ENCODE measurements around the gene WDR91.
A peak's percentile ranks its signal among the peaks of the same experiment; 100 is the strongest.
"Not testable (repeated sequence)": the region's sequence is repeated elsewhere in the genome, so short reads cannot be mapped to it uniquely, and the experiment has no call there.

Gene WDR91

DNA sequence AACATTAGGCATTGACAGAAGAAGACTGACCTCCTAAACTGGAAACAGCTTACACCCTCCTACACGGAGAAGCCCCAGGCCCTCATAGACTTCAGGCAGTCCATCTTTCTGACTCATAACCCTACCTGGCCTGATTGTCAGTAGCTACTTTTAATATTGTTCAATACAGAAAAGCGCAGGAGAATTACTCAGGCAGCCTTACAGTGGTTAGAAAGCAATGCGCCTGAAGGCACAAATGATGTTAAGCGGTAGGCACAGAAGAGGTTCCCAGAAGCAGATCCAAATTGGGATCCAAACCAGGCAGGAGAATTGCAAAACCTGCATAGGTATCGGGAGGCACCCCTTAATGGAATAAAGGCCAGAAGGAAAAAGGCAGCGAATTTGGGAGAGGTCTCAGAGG is 35.4 kb downstream of the WDR91 start:
- no peak for DNase-seq

DNA sequence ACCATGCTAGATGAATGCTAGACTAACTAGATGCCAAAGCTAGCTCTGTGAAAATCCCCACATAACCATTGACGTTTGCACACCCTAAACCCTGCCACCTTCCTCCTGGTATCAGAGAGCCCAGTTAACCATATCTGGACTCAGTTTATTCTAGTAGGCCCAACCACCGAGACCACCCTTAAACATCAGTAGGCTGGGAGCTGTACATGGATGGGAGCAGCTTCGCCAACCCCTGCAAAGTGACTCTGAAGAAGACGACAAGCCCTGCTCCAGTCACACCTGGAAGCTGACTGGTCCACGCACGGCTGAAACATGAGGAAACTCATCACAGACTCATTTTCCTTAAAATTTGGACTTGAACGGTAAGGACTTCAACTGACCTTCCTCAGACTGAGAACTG is 36.4 kb downstream of the WDR91 start:
- DNase-seq = no peak

DNA sequence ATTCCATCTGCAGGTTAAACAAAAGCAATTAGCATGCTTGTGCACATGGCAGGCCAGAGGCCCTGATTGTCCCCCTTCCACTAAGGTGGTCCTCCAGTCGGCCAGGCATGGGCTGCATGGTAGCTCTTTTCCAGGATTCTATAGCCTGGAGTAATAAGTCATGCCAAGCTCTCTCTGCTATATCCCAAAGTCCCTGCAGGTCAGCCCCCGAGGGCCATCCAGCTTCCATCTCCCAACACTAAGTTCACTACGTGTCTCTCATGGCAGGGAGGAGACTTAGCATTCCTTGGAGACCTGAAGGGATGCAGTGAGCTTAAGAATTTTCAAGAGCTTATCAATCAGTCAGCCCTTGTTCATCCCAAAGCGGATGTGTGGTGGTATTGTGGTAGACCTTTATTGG is 37.4 kb downstream of the WDR91 start:
- DNase-seq = not testable (repeated sequence)

DNA sequence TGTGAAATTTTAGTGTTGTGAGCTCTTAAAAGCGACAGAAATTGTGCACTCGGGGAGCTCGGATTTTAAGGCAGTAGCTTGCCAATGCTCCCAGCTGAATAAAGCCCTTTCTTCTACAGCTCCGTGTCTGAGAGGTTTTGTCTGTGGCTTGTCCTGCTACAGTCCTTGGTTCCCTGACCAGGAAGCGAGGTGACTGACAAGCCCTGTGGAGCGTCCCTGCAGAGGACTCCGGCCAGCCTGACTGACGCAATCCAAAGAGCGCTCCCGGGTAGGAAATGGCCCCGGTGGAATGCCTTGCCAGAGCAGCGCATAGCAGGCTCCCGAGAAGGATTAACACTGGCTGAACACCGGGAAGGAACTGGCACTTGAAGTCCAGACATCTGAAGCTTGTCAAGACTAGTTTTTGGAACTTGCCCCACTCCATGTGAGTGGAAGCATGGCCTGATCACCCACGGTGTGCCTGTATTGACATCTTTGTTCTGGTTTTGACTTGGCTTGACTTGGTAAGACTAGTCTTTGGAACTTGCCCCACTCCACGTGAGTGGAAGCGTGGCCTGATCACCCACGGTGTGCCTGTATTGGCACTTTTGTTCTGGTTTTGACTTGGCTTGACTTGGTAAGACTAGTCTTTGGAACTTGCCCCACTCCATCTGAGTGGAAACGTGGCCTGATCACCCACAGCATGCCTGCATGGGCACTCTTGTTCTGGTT is 39.6 kb downstream of the WDR91 start:
- not testable (repeated sequence) for DNase-seq

DNA sequence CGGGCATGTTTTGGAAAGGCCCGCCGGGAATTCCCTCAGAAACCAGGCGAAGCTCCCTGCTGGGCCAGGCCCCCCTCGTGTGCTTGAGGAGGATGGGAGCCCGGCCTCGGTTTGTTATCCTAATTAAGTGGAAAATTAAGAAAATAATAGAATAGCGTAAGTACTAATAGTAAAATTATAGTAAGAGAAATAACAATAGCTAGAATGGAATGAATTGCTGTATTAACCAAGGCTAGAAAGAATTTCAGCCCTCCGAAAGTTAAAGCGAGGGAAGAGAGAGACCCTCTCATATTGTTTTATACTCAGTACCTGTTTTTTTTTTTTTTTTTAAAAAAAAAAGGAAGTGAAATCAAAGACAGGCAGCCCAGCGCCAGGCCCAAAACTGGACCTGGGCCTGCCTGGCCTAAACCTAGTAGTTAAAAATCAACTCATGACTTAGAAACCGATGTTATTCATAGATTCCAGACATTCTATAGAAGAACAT is 40.3 kb downstream of the WDR91 start:
- not testable (repeated sequence) for DNase-seq

DNA sequence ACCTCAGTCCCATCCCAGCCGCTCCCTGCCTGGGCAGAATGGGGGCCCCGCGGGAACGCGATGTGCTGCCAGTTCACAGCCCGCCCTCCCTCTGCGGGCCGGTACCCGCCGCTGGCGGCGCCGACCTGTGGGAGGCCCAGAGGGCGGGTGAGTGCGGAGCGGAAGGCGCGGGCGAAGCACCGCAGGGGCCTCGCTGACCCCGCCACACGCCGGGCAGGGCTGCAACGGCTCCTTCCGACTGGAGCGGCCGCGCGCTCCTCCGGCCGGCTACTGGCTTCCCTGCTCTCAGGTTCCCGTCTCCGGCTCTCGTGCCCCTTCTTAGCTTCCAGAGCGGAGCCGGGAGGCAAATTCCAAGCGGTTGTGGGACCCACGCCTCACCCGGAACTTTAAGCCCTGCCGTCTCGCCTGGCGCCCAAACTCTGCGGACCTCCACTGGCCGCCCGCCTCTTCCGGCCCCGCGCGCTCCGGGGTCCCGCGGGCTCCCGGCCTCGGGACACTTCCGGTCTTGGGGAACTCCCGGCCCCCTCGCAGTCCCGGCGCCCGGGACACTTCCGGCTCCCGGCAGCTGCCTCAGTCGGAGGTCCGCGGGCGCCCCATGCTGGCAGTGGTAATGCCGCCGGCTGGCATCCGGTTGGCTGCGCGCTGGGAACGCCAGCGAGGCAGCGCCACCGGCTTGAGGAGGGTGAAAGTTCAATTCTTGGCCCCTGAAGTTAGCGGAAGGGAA is 40.9 kb downstream of the WDR91 start, which contains the start of gene CYREN:
Gene CYREN, minus strand, starts transcription at position 434 of the 724 bp plus-strand sequence. CDS start 1,785 bp downstream, outside the sequence.
- DNase-seq = peak; percentile 93

DNA sequence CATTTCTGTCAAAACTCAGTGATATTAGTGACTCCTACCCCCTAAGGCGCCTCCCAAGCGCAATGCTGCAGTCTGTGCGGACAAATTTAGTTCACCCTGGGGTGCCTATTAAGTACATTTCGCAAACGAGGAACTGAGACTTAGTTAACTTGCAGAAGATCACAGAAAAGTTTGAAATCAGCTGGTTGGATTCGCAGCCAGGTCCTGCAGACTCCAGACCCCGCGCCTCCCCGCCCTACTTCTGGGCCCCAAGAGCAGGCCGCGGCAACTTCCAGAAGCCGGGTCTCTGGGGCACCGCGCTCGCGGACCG is 41.4 kb downstream of the WDR91 start:
- DNase-seq = no peak

DNA sequence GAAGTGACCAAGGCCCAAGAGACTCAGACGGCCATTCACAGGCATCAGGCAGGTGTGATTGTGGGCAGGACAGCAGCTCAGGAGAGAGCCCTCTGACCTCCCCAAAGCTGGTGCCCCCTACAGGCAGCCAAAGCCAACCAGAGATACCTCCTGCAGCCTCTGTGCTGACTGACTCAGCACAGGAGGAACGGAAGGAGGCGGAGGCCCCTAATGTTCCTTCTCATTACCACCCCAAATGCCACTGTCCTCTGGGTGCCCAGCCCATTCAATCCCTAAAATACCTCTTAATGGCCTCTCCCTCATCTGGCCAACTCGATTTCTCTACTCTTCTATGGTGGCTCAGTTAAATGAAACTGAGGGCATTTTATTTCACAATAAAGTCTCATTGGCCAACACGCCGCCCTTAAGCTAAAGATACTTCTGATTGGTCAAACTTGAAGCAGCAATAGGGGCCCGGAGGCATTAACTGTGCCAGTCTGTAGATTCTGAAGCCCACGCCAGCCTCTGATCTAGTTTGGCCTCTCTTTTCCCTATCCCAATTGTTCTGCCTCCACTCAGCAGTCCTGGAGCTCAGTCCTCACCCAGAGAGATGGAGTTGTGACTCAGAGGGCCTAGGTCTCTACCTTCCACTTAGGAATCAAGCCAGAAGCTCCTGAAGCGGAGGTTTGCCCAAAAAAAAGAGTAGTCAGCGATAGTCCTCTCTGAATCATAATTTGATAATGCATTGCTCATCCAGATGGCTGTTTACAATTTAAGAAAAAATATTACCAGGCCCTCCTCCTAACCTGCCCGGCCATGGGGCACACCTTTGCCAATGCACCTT is 42.0 kb downstream of the WDR91 start:
- DNase-seq = peak; percentile 51

DNA sequence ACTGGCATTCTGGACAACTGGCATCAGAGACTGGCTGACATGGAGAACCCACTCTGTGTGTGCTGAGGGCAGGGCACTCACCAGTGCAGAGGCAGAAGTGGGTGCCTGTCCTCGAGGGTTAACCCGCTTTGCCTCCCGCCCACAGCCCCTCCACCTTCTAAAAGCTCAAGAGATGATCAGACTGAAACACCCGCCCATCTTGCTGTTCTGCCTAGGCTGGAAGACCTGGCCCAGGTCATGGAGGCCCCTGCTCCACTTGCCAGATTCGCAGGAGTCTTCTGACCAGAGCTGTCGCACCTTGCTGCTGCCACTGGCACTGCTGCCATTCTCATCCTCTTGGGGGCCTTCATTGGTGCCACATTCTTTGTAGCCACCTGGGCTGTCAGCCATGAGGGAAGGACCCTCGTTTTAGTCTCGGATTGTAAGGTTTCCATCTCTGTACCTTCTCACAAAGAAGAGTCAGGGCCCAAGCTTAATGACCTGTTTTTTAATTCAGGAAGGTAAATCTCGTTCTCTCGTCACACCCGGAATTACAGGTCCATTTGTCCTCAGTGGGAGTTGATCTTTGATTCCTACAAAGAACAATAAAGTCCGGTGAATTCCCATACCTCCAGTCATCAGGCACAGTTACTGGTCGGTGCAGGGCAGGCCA is 42.7 kb downstream of the WDR91 start:
- no peak for DNase-seq

DNA sequence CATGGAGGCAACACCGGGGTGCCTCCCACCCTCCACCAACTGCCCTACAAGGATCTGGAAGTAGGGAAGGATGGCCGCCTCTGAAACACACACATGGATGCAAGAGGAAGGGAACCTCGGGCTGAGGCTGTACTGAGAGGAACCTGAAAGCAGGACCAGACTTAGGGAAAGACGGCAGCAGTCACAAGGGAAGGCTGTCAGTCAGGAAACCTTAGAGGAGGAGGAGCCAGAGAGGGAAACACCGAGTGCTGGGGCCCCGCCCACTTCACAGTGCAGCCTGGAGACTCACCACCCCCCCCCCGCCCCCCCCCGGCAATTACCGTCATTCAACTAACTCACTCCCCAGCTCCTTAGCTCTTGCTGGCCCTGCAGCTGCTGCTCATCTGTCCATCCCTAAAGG is 43.3 kb downstream of the WDR91 start:
- DNase-seq = no peak

DNA sequence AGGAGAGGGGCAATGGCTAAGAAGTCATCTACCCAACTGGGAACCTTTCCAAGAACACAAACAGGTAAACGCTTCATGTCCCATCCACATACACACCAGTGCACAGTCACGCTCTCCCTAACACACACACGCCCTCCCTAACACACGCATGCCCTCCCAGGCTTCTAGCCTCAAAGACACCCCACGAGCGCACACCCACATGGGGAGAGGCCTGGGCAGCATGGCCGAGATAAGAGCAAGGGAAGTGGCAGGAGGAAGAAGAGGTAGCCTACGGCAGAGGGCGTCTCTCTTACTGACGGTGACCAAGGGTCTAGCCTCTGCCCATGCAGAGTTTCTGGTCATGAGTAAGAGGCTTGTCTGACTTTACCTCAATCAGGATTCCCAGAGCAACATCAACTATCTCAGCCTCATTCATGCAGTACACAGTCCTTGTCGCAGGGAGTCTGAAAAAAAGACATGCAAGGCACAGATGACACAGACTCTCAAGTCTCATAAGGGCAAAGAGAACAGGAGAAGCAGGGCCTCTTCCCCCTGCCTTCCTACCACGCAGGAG is 43.9 kb downstream of the WDR91 start:
- DNase-seq = no peak

DNA sequence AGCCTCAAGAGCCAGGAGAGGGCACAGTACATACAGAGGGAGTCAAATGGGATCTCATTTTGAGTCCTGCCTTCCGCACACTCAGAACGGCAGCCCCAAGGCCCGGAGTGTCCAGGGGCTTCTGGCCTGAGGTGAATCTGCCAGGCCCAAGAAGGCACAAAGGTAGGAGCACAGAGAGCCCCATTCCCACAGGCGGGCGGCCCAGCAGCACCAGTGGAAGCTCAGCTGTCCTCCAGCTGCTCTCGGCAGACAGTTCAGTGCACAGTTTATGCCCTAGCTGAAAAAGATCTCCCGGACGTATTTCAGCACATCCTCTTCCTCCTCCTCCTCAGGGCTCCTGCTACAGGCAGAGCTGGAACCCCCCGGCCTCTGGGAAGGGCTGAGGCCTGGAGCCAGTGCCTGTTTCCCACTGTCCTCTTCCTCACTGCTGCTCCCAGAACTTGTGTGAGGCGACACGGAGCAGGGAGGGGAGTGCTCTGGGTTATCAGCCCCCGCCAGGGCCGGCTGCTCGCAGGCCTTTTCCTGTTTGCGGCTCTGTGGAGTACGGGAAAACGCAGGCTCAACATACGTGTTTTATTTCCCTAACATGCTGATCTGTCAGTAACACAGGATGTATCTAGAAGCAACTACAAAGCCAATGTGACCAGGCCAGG is 44.9 kb downstream of the WDR91 start:
- no peak for DNase-seq

DNA sequence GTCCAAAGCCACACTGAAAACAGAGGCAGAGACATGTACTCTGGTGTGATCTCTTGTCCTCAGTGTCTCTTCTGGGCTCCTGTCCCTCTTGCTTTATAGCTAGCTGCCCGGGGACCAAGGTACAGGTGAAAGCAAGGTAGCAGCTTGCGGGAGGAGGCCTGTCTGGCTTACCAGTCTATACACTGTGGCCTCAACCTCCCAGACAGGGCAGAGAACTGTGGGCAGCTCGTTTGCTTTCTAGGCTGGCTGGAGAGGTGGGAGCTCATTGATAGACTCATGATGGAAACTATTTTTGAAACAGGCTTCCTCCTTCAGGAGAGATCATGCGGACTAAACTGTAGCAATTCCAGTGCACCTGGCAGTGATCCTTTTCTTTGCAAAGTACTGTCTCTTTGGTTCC is 45.5 kb downstream of the WDR91 start:
- DNase-seq = no peak

DNA sequence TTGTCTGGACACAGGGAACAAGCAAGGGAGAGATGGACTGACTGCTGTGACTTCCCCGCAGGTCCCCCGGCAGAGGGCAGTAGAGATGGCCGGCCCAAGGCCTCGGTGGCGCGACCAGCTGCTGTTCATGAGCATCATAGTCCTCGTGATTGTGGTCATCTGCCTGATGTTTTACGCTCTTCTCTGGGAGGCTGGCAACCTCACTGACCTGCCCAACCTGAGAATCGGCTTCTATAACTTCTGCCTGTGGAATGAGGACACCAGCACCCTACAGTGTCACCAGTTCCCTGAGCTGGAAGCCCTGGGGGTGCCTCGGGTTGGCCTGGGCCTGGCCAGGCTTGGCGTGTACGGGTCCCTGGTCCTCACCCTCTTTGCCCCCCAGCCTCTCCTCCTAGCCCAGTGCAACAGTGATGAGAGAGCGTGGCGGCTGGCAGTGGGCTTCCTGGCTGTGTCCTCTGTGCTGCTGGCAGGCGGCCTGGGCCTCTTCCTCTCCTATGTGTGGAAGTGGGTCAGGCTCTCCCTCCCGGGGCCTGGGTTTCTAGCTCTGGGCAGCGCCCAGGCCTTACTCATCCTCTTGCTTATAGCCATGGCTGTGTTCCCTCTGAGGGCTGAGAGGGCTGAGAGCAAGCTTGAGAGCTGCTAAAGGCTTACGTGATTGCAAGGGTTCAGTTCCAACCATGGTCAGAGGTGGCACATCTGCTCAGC is 46.8 kb downstream of the WDR91 start:
- no peak for DNase-seq

DNA sequence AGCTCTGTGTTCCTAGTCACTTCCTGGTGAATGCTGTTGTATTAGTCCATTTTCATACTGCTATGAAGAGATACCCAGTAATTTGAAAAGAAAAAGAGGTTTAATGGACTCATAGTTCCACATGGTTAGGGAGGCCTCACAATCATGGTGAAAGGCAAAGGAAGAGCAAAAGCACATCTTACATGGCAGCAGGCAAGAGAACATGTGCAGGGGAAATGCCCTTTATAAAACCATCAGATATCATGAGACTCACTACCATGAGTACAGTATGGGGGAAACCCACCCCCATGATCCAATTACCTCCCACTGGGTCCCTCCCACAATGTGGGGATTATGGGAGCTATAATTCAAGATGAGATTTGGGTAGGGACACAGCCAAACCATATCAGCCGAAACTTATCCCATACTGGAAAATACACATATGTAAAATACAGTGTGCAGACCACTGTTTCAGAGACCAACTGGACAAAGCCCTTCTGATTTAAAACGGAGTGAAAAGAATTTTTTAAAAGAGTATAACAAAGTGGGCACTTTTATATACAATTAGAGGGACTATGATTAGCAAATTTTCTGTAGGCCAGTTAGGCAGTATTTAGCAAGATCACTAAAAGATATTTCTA is 48.8 kb downstream of the WDR91 start:
- no peak for DNase-seq

DNA sequence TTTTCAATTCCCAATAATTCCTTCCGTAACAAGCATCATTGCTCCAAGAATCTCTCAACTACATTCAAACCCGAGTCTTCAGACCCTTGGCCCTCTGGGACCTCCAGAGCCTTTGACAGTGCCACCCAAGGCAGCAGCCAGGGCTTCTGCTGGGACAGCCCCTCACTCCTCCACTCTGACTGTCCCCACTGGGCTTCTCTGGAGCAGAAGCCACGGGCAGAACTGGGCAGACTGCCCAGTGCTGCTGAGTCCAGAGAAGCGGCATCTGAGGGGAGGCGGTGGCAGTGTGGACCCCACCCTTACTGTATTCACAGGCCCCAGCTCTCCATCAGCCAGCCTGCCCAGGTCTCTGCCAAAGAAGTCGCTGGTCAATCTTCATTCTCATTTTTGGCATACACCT is 49.7 kb downstream of the WDR91 start:
- DNase-seq = no peak

DNA sequence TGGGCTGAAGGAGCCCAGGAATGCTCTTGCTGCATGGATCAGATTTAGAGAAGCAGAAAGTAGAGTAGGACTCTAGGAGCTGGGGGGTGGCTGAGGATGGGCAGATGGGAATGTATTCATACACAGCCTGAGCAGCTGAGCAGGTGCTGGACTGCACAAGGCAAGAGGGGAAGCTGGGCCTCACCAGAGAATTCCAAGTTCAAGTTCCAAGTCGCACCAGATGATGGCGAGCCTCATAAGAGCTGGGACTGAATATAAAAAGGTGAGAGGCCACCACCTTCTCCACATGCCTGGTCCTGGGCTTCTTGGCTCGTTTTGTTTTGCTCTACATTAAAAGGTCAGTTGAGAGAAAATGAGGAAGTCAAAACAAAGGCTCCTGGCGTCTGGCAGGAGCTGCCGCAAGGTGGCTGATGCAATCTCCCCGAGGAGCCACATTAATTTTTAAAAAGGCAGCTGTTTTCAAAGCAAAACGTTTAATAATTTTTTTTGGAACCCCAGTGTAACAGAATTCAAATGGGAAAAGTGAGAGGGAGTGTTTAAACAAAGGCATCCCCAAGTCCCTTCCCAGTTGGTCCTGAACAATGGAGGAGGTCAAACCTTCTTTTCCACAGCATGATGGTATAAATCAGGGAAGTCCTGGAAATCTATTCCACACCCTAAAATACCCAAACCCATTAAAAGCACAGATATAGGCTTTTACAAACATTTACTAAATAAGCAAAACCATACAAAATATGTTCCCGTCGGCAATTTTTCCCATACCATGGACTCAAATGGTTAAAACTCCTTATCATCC is 50.3 kb downstream of the WDR91 start:
- DNase-seq = no peak

DNA sequence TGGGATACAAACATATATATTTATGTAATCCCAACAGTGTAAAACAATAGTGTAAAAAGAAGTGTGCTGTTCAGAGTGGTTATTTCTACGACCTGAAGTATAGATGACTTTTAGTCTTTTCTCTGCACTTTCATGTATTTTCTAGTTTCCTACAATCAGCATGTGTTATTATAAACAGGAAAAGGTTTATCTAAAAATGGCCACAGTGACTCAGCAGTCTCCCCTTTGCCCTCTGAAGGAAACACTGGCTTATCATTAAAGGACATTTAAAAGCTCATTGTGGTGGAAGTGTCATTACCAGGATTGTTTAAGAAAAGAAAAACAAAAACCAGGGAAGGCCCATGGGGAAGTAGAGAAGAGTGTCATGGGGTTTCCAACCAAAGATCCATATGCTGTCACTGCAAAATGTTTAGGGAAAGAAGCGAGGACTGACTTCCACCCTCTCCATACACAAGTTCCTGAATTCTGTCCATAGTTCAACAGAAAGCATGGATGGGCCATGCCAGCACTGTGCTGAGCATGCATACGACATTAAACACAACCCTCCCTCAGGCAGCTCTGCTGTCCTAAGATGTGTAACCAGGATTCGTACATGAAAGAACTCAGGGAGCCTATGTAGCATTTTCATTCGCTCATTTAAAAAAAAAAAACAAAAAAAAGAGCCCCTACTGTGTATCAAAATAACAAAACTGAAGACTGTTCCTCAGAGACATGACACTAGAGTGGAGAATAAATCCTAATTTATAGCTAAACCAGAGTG is 51.0 kb downstream of the WDR91 start:
- no peak for DNase-seq

DNA sequence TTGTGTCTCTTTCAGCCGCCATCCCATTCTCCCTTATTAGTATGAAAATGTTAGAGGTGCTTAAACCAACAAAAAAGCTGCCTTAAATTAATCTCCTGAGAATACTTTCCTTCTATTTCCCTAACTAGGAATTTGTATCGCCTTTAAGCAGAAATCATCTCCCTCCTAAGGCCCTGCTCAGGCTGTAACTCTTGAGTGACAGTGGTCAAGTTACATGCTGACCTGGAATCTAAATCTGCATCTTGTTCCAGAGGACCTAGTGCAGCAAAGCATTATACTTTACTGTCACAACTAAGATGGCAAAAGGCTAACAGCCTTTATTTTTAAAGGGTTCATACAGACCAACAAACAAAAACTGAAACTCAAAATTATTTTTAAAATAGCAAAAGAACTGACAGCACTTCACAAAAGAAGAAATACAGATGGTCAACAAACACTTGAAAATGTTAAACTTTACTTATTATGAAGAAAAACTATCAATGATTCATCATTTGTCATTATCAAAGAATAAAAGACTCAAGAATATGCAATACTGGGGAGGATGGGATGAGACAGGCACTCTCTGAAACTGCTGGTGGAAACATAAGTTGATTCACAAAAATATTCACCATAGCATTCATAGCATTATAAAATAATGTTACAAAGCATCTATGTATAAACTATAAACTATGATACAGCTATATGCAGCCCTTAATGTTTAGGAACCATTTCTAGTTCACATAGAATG is 51.8 kb downstream of the WDR91 start:
- DNase-seq = no peak

Data from NK-92 treated with Interleukin-12 subunit alpha and Interleukin-12 subunit beta, amount 100 ng/mL, for 24 hours (cell line).